ENCODE data around the gene EID2.
A peak's percentile ranks its signal among the peaks of the same experiment; 100 is the strongest.

The EID2 gene

GRCh38 chr19:39539518-39540332, at the start of gene EID2:
EID2 (minus strand) TSS chr19:39540161; CDS start chr19:39540079, 82 bp downstream.
- peak; percentile 88 to 92 for DNase-seq (ENCODE audit: low read depth in 2 of 2)

- DNase-seq (ENCODE audit: low read depth in 2 of 2) = no peak
Observed at GRCh38 chr19:39588066-39588465, 48.1 kb upstream of the EID2 start.

DNA sequence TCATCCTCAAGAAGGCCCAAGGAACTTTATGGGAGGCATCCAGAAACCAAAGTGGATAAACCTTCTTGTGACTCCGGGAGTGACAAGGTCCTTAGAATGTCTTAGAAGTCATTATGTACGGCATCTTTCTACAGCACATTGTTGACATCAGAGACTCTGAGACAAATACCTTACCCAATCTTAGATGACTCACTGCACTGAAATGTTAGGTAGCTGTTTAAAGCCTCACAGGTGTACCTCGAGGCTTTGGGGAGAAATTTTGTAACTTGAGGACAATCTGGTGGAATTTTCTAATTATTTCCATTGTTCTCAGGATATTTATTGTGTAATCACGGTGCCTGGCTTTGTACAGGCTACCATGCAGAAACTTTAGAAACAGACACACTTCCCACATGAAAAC, 47.5 kb upstream of the EID2 start:
- no peak for DNase-seq (ENCODE audit: low read depth in 2 of 2)

GRCh38 chr19:39582891-39583625, 43.1 kb upstream of the EID2 start:
- no peak for DNase-seq (ENCODE audit: low read depth in 2 of 2)

DNA sequence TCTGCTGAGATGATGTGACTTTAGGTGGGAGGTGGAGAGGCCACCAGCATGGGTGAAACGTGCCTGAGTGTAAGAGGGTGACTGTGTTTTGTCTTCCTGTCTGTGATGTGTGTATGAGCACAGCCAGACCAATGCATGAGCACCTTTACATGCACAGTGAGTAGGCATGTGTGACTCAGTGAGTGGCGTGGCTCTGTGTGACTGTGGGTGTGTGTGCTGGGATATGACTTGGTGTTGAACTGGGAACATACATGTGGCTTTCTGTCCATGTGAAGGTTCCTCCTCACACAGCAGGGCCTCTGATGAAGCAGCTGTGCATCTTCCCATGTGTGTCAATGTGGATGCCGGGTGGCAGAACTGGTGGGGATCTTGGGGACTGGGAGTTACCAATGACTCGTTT, 42.5 kb upstream of the EID2 start:
- no peak for DNase-seq (ENCODE audit: low read depth in 2 of 2)

DNA sequence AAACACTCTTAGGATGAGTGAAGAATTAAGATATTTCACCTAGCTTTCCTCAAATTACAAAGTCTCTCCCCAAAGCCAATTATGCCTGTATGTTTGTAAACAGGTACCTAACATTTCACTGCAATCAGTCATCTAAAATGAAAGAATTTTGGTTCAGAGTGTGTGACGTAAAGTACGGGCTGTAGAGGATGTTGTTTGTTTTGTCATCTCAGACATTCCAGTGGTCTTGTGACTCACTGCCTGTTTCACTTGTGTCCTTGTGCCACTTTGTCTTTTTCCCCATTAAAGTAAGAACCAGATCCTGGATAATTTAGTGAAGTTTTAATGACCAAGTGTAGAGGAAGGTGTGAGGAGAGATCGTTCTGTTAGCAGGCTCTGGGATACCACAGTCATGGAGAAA, 28.6 kb upstream of the EID2 start:
- no peak for DNase-seq (ENCODE audit: low read depth in 2 of 2)

GRCh38 chr19:39566064-39566463, 26.1 kb upstream of the EID2 start:
- no peak for DNase-seq (ENCODE audit: low read depth in 2 of 2)

DNA sequence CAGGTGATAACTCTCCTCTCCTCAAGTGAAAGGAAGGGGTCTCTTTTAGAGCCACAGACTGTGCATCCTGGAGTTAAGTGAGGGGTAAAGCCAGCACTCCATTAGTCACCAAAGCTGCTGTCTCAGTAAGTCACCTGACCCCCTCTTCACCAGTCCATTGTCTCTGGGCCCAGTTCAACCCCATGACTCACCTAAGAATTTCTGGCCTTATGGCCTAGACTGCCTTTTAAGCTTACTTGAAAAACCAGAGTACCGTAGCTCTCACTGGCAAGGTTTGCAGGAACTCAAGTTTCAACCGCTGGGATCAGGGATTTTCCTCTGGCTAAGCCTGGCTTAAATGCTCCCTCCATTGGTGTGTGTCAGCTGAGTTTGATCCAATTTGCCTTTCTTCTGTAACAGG, 23.4 kb upstream of the EID2 start:
- DNase-seq (ENCODE audit: low read depth in 2 of 2) = no peak

GRCh38 chr19:39558624-39559117, 18.7 kb upstream of the EID2 start:
- DNase-seq (ENCODE audit: low read depth in 2 of 2) = no peak

- no peak for DNase-seq (ENCODE audit: low read depth in 2 of 2)
Observed at GRCh38 chr19:39557811-39558623, 18.1 kb upstream of the EID2 start.

DNA sequence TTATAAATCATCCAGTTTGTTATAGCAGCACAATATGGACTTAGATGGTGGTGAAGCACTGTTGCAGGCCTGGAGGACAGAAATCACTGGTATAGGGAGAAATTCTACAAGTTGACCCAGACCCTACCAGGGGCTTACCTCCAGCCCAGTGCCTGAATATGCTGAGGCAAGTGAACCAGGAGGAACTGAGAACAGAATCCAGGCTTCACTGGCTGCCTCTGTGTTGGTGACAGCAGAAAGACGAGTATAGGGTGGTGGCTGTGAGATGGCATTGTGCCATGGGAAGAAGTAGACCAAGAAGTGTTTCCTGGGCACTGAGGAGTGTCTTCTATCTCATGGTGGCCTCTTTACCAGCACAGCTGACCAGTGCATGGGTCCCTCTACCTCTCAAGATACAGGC, 15.9 kb upstream of the EID2 start:
- no peak for DNase-seq (ENCODE audit: low read depth in 2 of 2)

GRCh38 chr19:39554701-39555311, 14.8 kb upstream of the EID2 start:
- no peak for DNase-seq (ENCODE audit: low read depth in 2 of 2)

DNA sequence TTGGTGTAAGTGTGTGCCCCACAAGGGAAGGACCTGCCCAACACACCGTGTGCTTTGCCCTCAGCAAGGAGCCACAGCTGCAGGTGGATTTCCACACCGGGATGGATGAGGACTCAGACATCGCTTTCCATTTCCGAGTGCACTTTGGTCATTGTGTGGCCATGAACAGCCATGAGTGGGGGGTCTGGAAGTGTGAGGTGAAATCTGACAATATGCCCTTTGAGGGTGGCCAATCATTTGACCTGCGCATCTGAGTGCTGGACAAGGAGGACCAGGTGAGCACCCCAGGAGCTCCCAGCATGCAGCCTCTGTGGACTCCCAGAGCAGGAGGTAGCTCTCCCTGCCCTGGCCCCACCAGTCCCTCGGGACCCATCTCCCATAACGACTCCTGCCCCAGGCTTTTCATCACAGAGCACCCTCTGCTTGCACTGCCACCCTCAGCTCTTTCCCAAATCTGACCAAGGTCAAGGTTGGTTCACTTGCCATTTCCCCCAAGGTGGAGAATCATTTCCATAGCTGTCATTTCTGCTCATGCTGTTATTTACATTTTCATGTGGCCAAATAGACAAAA, 13.2 kb upstream of the EID2 start:
- no peak for DNase-seq (ENCODE audit: low read depth in 2 of 2)

- DNase-seq (ENCODE audit: low read depth in 2 of 2) = no peak
Observed at GRCh38 chr19:39550197-39550596, 10.2 kb upstream of the EID2 start.

- no peak for DNase-seq (ENCODE audit: low read depth in 2 of 2)
Observed at GRCh38 chr19:39546599-39546998, 6.6 kb upstream of the EID2 start.

GRCh38 chr19:39544911-39545310, 5.0 kb upstream of the EID2 start:
- no peak for DNase-seq (ENCODE audit: low read depth in 2 of 2)

DNA sequence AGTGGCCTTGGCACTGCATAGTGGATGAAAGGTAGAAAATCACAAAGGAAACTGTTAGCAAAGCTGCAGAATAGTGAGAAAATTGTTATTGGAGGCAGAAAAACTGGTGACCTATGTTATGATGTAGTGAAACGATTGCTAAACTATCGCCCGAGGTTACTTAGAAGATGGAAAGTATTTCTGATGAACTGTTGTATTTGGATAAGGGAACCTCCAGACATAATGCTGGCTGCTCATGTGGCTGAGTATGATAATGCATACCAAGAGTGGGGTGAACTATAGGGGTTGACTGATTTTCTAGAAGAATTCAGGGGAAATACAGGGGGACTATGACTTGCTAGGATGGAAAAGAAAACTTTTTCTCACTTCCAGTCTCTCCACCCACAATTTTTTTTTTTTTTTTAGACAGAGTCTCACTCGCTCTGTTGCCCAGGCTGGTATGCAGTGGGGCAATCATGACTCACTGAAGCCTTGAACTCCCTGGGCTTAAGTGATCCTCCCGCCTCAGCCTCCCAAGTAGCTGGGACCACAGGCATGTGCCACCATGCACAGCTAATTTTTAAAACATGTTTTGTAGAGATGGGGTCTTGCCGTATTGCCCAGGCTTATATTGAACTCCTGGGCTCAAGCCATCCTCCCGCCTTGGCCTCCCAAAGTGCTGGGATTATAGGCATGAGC, 4.4 kb upstream of the EID2 start:
- DNase-seq (ENCODE audit: low read depth in 2 of 2) = no peak

DNA sequence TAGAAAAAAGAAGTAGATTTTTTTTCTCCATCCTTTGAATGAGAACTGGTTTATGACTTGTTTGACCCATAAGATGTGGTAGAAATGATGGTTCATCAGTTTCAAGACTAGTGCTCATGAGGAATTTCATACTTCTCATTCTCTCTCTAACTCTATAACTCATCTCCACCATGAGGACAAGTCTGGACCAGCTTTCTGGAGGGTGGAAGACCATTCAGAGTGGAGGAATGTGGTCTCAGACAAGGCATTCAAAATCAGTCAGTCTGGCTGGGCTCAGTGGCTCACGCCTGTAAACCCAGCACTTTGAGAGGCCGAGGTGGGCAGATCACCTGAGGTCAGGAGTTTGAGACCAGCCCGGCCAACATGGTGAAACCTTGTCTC, 3.5 kb upstream of the EID2 start:
- no peak for DNase-seq (ENCODE audit: low read depth in 2 of 2)

GRCh38 chr19:39542206-39542605, 2.2 kb upstream of the EID2 start:
- no peak for DNase-seq (ENCODE audit: low read depth in 2 of 2)

GRCh38 chr19:39540333-39540673, 342 bp upstream of the EID2 start:
- DNase-seq (ENCODE audit: low read depth in 2 of 2) = no peak

DNA sequence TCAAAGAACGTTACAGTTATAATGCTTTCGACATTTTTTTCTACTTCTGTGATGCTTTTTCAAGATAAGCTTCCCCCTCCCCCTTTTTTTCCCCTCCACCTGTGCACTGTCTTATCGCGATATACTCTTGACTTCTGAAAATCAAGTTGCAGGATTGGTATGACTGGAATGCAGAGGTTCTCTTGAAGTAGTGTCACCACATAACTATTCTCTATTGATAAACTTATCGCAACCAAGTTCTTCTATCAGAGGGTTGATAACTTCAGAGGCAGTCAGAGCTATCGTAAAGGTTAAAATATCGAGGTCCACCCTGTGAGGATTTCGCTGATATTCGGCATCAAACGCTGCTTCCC, 820 bp downstream of the EID2 start:
- DNase-seq (ENCODE audit: low read depth in 2 of 2) = no peak
